OCI-LY3 (cell line): Measurements from ENCODE around the gene PNLIPRP1.

Experiments used
- H2AFZ ChIP-seq: fragments of 200-600, 300-600 bp; shearing (Covaris generic); 2 replicates; pipeline ENCODE4 v1.6.0; 2014; ENCODE audit warnings: antibody characterized with exemption, low read depth, low read length
- H3K27ac ChIP-seq: fragments of 200-600, 300-600 bp; sonication (generic); 2 replicates; pipeline ENCODE4 v1.5.1; 2014; ENCODE audit warnings: mild to moderate bottlenecking, low read length, moderate library complexity, mixed read lengths
- H3K27me3 ChIP-seq: fragments of 200-600, 300-600 bp; sonication (generic); 2 replicates; pipeline ENCODE4 v1.6.1; 2014; ENCODE audit warnings: low read depth, low read length, mixed read lengths
- H3K36me3 ChIP-seq: fragments of 200-600, 300-600 bp; sonication (generic); replicated peaks from 2 replicates; pipeline ENCODE3; 2014; ENCODE audit warnings: low read depth, low read length, mixed read lengths
- H3K4me1 ChIP-seq: fragments of 300-600, 200-600 bp; sonication (generic); 2 replicates; pipeline ENCODE4 v1.6.1; 2014; ENCODE audit warnings: low read length, mixed read lengths
- H3K4me2 ChIP-seq: fragments of 200-600, 300-600 bp; sonication (generic); 2 replicates; pipeline ENCODE4 v1.6.1; 2014; ENCODE audit warnings: low read length, mixed read lengths
- H3K4me3 ChIP-seq: fragments of 300-600, 200-600 bp; sonication (generic); 2 replicates; pipeline ENCODE4 v1.5.1; 2014; ENCODE audit warnings: antibody characterized with exemption, mild to moderate bottlenecking, low read length, moderate library complexity
- H3K79me2 ChIP-seq: fragments of 300-600, 200-600 bp; shearing (Covaris generic); 2 replicates; pipeline ENCODE4 v1.6.1; 2014; ENCODE audit warnings: mild to moderate bottlenecking, low read length, mixed read lengths
- H3K9ac ChIP-seq: fragments of 300-600, 200-600 bp; shearing (Covaris generic); 2 replicates; pipeline ENCODE4 v1.6.0; 2014; ENCODE audit warnings: mild to moderate bottlenecking, low read length, moderate library complexity
- H3K9me3 ChIP-seq: fragments of 200-600, 300-600 bp; shearing (Covaris generic); 2 replicates; pipeline ENCODE4 v1.6.1; 2014; ENCODE audit warnings: low read length, mixed read lengths; ENCODE audit not compliant: insufficient read depth
- H4K20me1 ChIP-seq: fragments of 200-600, 300-600 bp; sonication (generic); 2 replicates; pipeline ENCODE4 v1.6.1; 2016; ENCODE audit warnings: low read length, mixed read lengths; ENCODE audit not compliant: insufficient read depth
- CTCF ChIP-seq: fragments of 200-600, 300-600 bp; sonication (generic); IDR thresholded peaks from 2 replicates; pipeline ENCODE4 v1.5.1; 2014; ENCODE audit warnings: antibody characterized with exemption, low read length, low read depth
- EZH2phosphoT487 ChIP-seq: fragments of 200-600 bp; shearing (Covaris generic); IDR thresholded peaks from 2 replicates; pipeline ENCODE4 v1.6.1; 2018; ENCODE audit warnings: antibody characterized with exemption, mixed run types, low read depth

Gene PNLIPRP1

DNA sequence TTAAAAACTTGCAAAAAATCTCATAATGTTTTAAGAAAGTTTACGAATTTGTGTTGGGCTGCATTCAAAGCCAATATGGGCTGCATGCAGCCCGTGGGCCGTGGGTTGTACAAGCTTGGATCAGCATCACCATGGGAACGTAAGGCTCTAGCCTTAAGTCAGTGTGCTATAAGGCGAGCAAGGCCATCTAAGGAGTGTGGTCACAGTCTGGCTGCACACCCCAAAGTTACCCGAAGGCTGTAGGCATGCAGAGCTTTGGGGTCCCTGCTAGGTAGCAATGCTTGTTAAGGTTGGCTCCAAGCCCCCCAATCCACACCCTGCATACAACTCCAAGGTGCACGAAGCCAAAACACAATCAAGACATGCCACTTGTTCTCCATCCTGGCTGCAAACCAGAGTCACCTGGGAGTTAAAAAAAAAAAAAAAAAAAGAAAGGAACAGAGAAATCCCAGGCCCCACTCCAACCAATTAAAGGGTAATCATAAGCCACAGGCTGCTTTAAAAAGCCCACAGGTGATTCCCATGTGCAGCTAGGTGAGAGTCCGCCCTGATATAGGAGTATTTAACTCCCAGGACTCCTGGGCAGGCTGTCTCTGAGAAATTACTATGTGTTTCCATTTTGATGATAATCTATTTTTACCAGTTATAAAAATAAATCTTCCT, 21.5 kb downstream of the PNLIPRP1 start:
- Histone ChIP-seq H3K27me3 (no peaks in the 10 kb centered on the region), H3K4me3 (no peak overlapping the region), H3K9ac (no peak overlapping the region), H3K36me3 (no peaks in the 10 kb centered on the region), H3K4me1 (no peaks in the 10 kb centered on the region), H3K27ac (no peak overlapping the region), H2AFZ (no peak overlapping the region), H3K79me2 (no peaks in the 10 kb centered on the region), H3K4me2 (no peak overlapping the region), H4K20me1 (no peaks in the 10 kb centered on the region), H3K9me3 (no peaks in the 10 kb centered on the region)
- TF ChIP-seq EZH2phosphoT487, result no peak
- TF ChIP-seq CTCF, result no peak

GRCh38 chr10:116613471-116613870, 22.7 kb downstream of the PNLIPRP1 start:
- Histone ChIP-seq H3K36me3 (no peaks in the 10 kb centered on the region), H3K4me1 (no peaks in the 10 kb centered on the region)
- TF ChIP-seq EZH2phosphoT487, result no peak
- no peak for TF ChIP-seq CTCF

DNA sequence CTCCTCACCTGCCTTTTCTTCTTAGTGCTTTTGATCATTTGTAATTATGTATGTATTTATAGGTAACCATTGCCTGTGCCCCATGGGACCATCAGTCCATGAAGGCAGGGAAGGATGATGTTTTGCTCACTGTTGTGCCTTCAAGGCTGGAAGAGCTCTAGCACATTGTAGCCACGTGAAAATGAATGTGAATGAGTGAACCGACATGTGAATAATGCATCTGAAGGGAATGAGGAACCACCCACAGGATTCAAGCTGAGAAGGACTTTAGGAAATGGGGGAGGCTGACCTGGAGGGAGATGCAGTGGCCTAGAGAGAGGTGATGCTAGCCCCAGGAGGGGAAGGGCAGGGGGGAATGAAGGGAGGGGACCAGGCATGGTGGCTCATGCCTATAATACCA, 24.0 kb downstream of the PNLIPRP1 start:
- TF ChIP-seq EZH2phosphoT487, result no peak
- TF ChIP-seq CTCF, result no peak
- Histone ChIP-seq H3K9ac (no peak overlapping the region), H4K20me1 (no peaks in the 10 kb centered on the region), H3K4me3 (no peak overlapping the region), H3K27ac (no peak overlapping the region), H2AFZ (no peak overlapping the region), H3K4me2 (no peak overlapping the region), H3K36me3 (no peaks in the 10 kb centered on the region), H3K27me3 (no peaks in the 10 kb centered on the region), H3K79me2 (no peaks in the 10 kb centered on the region), H3K4me1 (no peaks in the 10 kb centered on the region), H3K9me3 (no peaks in the 10 kb centered on the region)

More at GRCh38 chr10:116613471-116613870, 22.7 kb downstream of the PNLIPRP1 start:
- H3K27ac ChIP-seq, result no peak overlapping the region
- no peak overlapping the region for H3K4me3 ChIP-seq
- H3K9ac ChIP-seq, result no peak overlapping the region
- H3K79me2 ChIP-seq, result no peaks in the 10 kb centered on the region
- no peaks in the 10 kb centered on the region for H4K20me1 ChIP-seq
- no peak overlapping the region for H2AFZ ChIP-seq
- no peaks in the 10 kb centered on the region for H3K27me3 ChIP-seq
- H3K9me3 ChIP-seq, result no peaks in the 10 kb centered on the region
- no peak overlapping the region for H3K4me2 ChIP-seq

GRCh38 chr10:116615199-116615776, 24.5 kb downstream of the PNLIPRP1 start:
- H3K79me2 ChIP-seq, result no peaks in the 10 kb centered on the region
- H3K4me3 ChIP-seq, result no peak overlapping the region
- no peaks in the 10 kb centered on the region for H3K36me3 ChIP-seq
- no peaks in the 10 kb centered on the region for H3K9me3 ChIP-seq
- no peaks in the 10 kb centered on the region for H3K27me3 ChIP-seq
- H3K27ac ChIP-seq, result no peak overlapping the region
- TF ChIP-seq EZH2phosphoT487 (no peak), CTCF (no peak)
- H3K9ac ChIP-seq, result no peak overlapping the region
- no peaks in the 10 kb centered on the region for H3K4me1 ChIP-seq
- H4K20me1 ChIP-seq, result no peaks in the 10 kb centered on the region
- no peak overlapping the region for H2AFZ ChIP-seq
- no peak overlapping the region for H3K4me2 ChIP-seq
